Hepatocyte (in vitro differentiated cells): Measurements from ENCODE around the gene NOS1AP. TPM values are rescaled to one million over a fixed set of nuclear protein-coding genes. Genes with fewer than 3 reads are reported as not detected.

Experiments
- DNase-seq: peaks from one replicate; pipeline ENCODE4 v3.0.0-alpha.2; 2016; ENCODE audit warnings: low spot score
- H2AFZ ChIP-seq: fragments of 200-600 bp; sonication (generic); 2 replicates; pipeline ENCODE4 v1.6.0; 2016; ENCODE audit warnings: antibody characterized with exemption, mild to moderate bottlenecking
- H3K27ac ChIP-seq: fragments of 200-600 bp; sonication (generic); 2 replicates; pipeline ENCODE4 v1.5.1; 2016; ENCODE audit warnings: mild to moderate bottlenecking
- H3K27me3 ChIP-seq: fragments of 200-600 bp; sonication (generic); 2 replicates; pipeline ENCODE4 v1.6.1; 2016
- H3K36me3 ChIP-seq: fragments of 200-600 bp; sonication (generic); replicated peaks from 2 replicates; pipeline ENCODE4 v1.5.1; 2016; ENCODE audit warnings: low read depth; ENCODE audit not compliant: insufficient read depth
- H3K4me1 ChIP-seq: fragments of 200-600 bp; sonication (generic); 2 replicates; pipeline ENCODE4 v1.5.1; 2016; ENCODE audit warnings: mild to moderate bottlenecking, moderate library complexity; ENCODE audit not compliant: insufficient read depth
- H3K4me2 ChIP-seq: fragments of 200-600 bp; sonication (generic); 2 replicates; pipeline ENCODE4 v1.6.0; 2016
- H3K4me3 ChIP-seq: fragments of 200-600 bp; sonication (generic); 2 replicates; pipeline ENCODE4 v1.5.1; 2016; ENCODE audit warnings: mild to moderate bottlenecking
- H3K79me2 ChIP-seq: fragments of 200-600 bp; sonication (generic); 2 replicates; pipeline ENCODE4 v1.6.0; 2017; ENCODE audit warnings: mild to moderate bottlenecking
- H3K9me2 ChIP-seq: fragments of 200-600 bp; sonication (generic); replicated peaks from 2 replicates; pipeline ENCODE4 v1.6.0; 2017; ENCODE audit warnings: mild to moderate bottlenecking; ENCODE audit not compliant: insufficient read depth
- H3K9me3 ChIP-seq: fragments of 200-600 bp; sonication (generic); 2 replicates; pipeline ENCODE4 v1.5.1; 2016; ENCODE audit warnings: low read depth, mild to moderate bottlenecking
- H4K20me1 ChIP-seq: fragments of 200-600 bp; sonication (generic); 2 replicates; pipeline ENCODE4 v1.6.0; 2016; ENCODE audit warnings: mild to moderate bottlenecking; ENCODE audit not compliant: insufficient read depth, poor library complexity, severe bottlenecking
- CTCF ChIP-seq: fragments of 200-600 bp; sonication (generic); IDR thresholded peaks from 2 replicates; pipeline ENCODE4 v1.5.1; 2016; ENCODE audit warnings: antibody characterized with exemption, mild to moderate bottlenecking; ENCODE audit not compliant: poor library complexity
- EZH2 ChIP-seq: fragments of 200-600 bp; sonication (generic); IDR thresholded peaks from 2 replicates; pipeline ENCODE4 v1.6.1; 2016; ENCODE audit warnings: antibody characterized with exemption, mild to moderate bottlenecking, borderline replicate concordance
- EZH2phosphoT487 ChIP-seq: fragments of 200-600 bp; sonication (generic); IDR thresholded peaks from one replicate; pipeline ENCODE4 v1.6.1; 2018; ENCODE audit warnings: antibody characterized with exemption, mild to moderate bottlenecking, low read depth, moderate library complexity; ENCODE audit not compliant: unreplicated experiment, severe bottlenecking
- WGBS: methylation state at CpG from one replicate; pipeline ENCODE4 v1.1.6; 2016; ENCODE audit warnings: low lambda C conversion rate; ENCODE audit errors: missing lambda C conversion rate; 5-methylcytosine and 5-hydroxymethylcytosine counted together
- polyA plus RNA-seq: library from polyadenylated mRNA; unstranded; fragments of >200 nt; fragmentation: Nextera tagmentation; extraction: Ambion mirVana; gene quantifications from 2 replicates; pipeline ENCODE4 v1.2.1, GENCODE V29; 2016
- total RNA-seq: library from RNA; depleted of rRNA; stranded (reverse); fragments of >200 nt; gene quantifications from 2 replicates; pipeline ENCODE4 v1.2.3, GENCODE V29; 2014

NOS1AP gene
- total and polyA plus RNA-seq, 2 experiments from 2014 or later = 0.97 to 4.4 TPM

DNA sequence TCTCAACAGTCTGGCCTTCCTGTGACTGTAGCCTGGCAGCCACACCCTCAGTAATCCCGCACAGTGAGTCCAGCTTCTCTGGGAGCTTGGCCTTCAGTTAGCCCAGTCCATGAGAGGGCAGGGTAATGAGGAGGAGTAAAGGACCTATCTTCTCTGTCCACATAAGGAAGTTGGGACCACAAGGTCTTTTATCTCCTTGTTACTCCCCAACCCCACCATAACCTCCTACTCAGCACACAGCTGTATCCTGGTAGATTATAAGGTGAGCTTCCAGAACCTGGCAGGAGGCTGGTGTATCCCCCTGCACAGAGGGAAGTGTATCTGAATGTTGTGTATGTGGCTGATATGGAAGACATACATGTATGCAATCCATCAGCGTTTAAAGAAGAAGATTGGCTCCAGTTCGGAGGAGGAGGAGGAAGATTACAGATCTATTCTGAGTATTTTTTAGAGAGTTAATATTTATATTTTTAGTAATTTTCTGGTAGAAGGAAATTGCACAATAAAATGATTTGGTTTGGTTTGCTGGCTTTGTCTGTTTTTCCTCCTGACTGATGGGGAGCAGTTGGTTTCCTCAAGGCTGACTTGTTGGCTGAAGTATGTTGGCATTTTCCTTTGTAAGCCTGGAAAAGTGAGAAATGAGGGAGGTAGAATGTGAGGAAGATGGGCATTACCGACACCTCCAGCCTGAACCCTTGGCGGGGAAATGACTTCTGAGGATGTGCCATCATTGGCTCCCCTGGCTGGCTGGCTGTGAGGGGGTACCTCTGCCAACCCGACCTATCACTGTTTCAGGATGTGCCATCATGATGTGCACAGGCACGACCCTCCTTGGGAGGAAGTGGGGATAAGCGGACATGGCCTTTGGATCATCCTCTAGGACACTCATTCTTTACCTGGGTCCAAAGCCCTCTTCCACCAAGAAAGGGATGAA lies 317.1 kb downstream of the NOS1AP start:
- 88% methylated on average over 8 of the region's 8 CpGs for WGBS
- H3K27me3 ChIP-seq = no peaks in the 10 kb centered on the region
- no peak overlapping the region for H2AFZ ChIP-seq
- DNase-seq = no peak
- no peaks in the 10 kb centered on the region for H4K20me1 ChIP-seq
- no peaks in the 10 kb centered on the region for H3K9me3 ChIP-seq
- H3K36me3 ChIP-seq = no peaks in the 10 kb centered on the region
- no peak for TF ChIP-seq CTCF
- no peak for TF ChIP-seq EZH2phosphoT487
- no peak for TF ChIP-seq EZH2
- H3K27ac ChIP-seq = no peak overlapping the region
- no peaks in the 10 kb centered on the region for H3K79me2 ChIP-seq
- no peaks in the 10 kb centered on the region for H3K9me2 ChIP-seq
- H3K4me3 ChIP-seq = no peak overlapping the region
- no peak overlapping the region for H3K4me2 ChIP-seq
- peaks cover 29% of the 10 kb centered on the region for H3K4me1 ChIP-seq

DNA sequence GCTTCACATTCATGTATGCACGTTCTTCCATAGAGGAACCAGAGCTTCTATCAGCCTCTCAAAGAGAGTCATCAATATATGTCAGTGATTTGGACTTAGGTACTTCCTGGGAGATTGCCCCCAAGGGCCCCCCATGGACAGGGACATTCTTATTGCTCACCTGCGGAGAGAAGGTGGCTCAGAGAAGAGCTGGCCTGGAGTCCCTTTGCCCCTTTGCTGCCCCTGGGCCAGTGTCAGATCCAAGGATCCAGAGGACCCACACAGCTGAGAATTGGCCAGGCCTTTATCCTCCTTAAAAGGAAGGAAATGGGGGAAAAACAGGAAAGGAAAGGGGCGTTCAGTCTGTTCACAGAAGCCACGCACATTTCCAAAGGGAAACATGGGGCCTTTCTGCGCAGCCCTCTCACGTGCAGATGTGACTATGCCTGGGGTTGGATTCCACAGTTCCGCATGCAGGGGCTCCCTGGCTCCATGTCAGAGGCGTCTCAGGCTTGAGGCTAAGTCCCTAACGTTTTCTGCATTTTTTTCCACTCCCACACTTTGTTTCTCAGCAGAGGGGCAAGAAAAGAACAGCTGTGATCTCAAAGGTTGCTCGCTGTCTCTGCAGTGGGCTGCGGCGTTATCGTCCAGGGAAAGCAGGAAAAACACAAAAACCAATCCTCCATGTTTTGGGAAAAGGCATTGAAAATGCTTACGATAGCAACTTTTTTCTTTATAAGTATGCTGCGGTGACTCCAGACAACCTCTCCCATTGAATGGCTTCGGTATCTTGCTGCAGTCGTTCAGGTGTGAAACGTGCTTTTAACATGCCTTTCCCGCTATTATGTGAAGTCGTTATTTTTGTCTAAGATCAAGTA lies 318.0 kb downstream of the NOS1AP start:
- H4K20me1 ChIP-seq = no peaks in the 10 kb centered on the region
- H3K9me3 ChIP-seq = no peaks in the 10 kb centered on the region
- no peak overlapping the region for H3K4me3 ChIP-seq
- H3K36me3 ChIP-seq = no peaks in the 10 kb centered on the region
- WGBS = 88% methylated on average over 20 of the region's 20 CpGs
- no peaks in the 10 kb centered on the region for H3K27me3 ChIP-seq
- no peak overlapping the region for H3K27ac ChIP-seq
- H3K4me2 ChIP-seq = no peak overlapping the region
- H2AFZ ChIP-seq = no peak overlapping the region
- no peaks in the 10 kb centered on the region for H3K79me2 ChIP-seq
- TF ChIP-seq EZH2 (no peak), CTCF (no peak), EZH2phosphoT487 (no peak)
- no peak for DNase-seq
- H3K4me1 ChIP-seq = peaks cover 21% of the 10 kb centered on the region
- no peaks in the 10 kb centered on the region for H3K9me2 ChIP-seq

DNA sequence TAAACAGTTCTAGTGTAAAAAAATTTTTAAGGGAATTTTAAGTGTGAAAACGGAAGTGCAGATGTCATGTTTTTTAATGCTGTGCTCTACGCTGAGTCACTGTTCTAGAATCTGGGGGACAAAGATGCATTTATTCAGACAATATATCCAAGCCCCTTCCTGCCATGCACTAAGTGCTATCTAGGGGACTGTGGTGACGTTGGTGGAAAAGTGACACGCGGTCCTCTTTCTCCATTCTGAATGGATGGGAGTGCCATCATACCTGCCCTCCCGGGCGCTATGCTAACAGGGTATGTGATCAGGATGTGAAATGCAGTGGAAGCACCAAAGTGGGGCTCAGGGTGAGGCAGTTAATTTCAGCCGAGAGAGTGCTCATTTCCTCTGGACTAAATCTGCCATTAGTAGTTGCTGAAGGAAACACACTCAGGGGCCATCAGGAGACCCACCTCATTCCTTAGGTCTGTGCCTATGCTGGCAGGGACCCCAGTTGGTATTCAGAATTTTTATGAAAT lies 318.6 kb downstream of the NOS1AP start:
- H2AFZ ChIP-seq = no peak overlapping the region
- H3K36me3 ChIP-seq = no peaks in the 10 kb centered on the region
- H3K4me2 ChIP-seq = no peak overlapping the region
- WGBS = 95% methylated on average over 8 of the region's 8 CpGs
- no peak for DNase-seq
- no peaks in the 10 kb centered on the region for H3K79me2 ChIP-seq
- H3K27ac ChIP-seq = peak overlapping the region; percentile 53
- no peaks in the 10 kb centered on the region for H3K9me3 ChIP-seq
- H3K9me2 ChIP-seq = no peaks in the 10 kb centered on the region
- no peaks in the 10 kb centered on the region for H4K20me1 ChIP-seq
- TF ChIP-seq EZH2phosphoT487 (no peak), EZH2 (no peak), CTCF (no peak)
- no peak overlapping the region for H3K4me3 ChIP-seq
- peaks cover 15% of the 10 kb centered on the region for H3K4me1 ChIP-seq
- H3K27me3 ChIP-seq = no peaks in the 10 kb centered on the region
